Measurements from ENCODE around the gene ETF1.

ETF1 gene

DNA sequence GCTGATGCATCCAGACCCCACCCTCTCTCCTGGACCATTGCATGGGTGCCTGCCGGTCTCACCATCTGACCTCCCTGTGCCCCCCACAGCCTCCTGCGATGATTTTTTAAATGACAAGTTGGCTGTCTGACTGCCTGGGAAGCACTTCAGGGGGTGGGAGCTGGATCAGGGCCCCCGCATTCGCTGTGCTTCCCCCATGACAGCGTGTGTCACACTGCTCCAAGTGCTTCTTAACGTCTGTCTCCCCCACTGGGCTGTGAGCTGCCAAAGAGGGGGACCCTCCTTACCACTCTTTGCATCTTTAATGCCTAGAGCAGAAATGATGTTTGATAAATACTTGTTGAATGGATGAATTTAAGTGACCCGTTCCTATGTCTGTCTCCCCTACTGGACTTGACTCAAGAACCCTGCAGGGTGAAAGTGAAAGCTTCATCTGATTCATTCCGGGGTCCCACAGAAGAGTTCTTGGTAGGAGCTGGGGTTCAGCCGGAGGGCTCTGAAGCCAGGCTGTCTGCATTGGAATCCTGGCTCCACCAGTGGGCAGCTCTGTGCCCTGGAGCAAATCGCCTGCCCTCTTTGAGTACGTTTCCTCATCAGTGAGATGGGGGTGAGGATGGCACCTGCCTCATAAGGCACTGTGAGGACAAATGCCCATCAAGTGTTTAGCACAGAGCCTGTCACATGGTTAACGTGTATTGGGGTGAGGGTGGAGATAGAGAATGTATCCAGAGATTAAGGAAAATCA, 85.3 kb downstream of the ETF1 start:
- Mint-ChIP-seq H3K4me1 (peaks cover 47% of the 10 kb centered on the region), H3K27ac (peak overlapping the region; percentile 100), H3K9me3 (no peaks in the 10 kb centered on the region), H3K4me3 (peak overlapping the region; percentile 56), H3K36me3 (peaks cover 6% of the 10 kb centered on the region)
- no peak for DNase-seq (ENCODE audit: low spot score in 2 of 2)
- ATAC-seq, result no peak
